DOHH2 (cell line): ENCODE data around the gene JAG2.

Experiments used
- CTCF ChIP-seq: fragments of 200-600 bp; sonication (generic); IDR thresholded peaks from one replicate; pipeline ENCODE4 v1.5.1; 2014; ENCODE audit warnings: antibody characterized with exemption, mild to moderate bottlenecking, low read depth, low read length; ENCODE audit not compliant: poor library complexity, severe bottlenecking
- EZH2phosphoT487 ChIP-seq: fragments of 200-600 bp; sonication (generic); IDR thresholded peaks from 2 replicates; pipeline ENCODE4 v1.6.1; 2017; ENCODE audit warnings: borderline replicate concordance, mild to moderate bottlenecking, antibody characterized with exemption, low read length, moderate library complexity, mixed read lengths

- TF ChIP-seq CTCF = no peak
- TF ChIP-seq EZH2phosphoT487 = no peak
Measured at GRCh38 chr14:105141026-105141425, 27.6 kb downstream of the JAG2 start.
